Measurements from ENCODE around the gene NEK5.
"Not testable (repeated sequence)": the region's sequence is repeated elsewhere in the genome, so short reads cannot be mapped to it uniquely, and the experiment has no call there.

GRCh38 chr13:52163878-52164277, 35.0 kb upstream of the NEK5 start:
- TF ChIP-seq, protein P1, sequence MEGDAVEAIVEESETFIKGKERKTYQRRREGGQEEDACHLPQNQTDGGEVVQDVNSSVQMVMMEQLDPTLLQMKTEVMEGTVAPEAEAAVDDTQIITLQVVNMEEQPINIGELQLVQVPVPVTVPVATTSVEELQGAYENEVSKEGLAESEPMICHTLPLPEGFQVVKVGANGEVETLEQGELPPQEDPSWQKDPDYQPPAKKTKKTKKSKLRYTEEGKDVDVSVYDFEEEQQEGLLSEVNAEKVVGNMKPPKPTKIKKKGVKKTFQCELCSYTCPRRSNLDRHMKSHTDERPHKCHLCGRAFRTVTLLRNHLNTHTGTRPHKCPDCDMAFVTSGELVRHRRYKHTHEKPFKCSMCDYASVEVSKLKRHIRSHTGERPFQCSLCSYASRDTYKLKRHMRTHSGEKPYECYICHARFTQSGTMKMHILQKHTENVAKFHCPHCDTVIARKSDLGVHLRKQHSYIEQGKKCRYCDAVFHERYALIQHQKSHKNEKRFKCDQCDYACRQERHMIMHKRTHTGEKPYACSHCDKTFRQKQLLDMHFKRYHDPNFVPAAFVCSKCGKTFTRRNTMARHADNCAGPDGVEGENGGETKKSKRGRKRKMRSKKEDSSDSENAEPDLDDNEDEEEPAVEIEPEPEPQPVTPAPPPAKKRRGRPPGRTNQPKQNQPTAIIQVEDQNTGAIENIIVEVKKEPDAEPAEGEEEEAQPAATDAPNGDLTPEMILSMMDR (IDR thresholded peaks at IDR 0.05) = not testable (repeated sequence)
- TF ChIP-seq POLR2A (IDR thresholded peaks at IDR 0.05) = not testable (repeated sequence)

Measured in prostate gland (tissue), 2 donors.